Measurements from ENCODE around the gene POU6F1. TPM values are rescaled to one million over a fixed set of nuclear protein-coding genes. Genes with fewer than 3 reads are reported as not detected.

The POU6F1 gene
- total and polyA plus RNA-seq, 2 experiments from 2014 or later = 3.2 to 6.3 TPM

- Histone ChIP-seq H3K4me2 (no peak overlapping the region), H3K79me2 (no peaks in the 10 kb centered on the region), H3K27ac (no peak overlapping the region), H4K20me1 (ENCODE audit: insufficient read depth, poor library complexity, severe bottlenecking) (no peaks in the 10 kb centered on the region), H3K4me1 (ENCODE audit: insufficient read depth) (no peaks in the 10 kb centered on the region), H3K36me3 (replicated peaks; ENCODE audit: insufficient read depth, low read depth) (no peaks in the 10 kb centered on the region), H3K4me3 (no peak overlapping the region), H3K9me2 (replicated peaks; ENCODE audit: insufficient read depth) (no peaks in the 10 kb centered on the region), H2AFZ (no peak overlapping the region), H3K9me3 (ENCODE audit: low read depth) (no peaks in the 10 kb centered on the region), H3K27me3 (no peaks in the 10 kb centered on the region)
- no peak for DNase-seq (ENCODE audit: low spot score)
- 97% methylated on average over 1 of the region's 1 CpG for WGBS (ENCODE audit: low lambda C conversion rate, missing lambda C conversion rate)
- TF ChIP-seq EZH2phosphoT487 (IDR thresholded peaks at IDR 0.05; ENCODE audit: low read depth, severe bottlenecking, unreplicated experiment) (no peak), EZH2 (IDR thresholded peaks at IDR 0.05; ENCODE audit: borderline replicate concordance) (no peak), CTCF (IDR thresholded peaks at IDR 0.05; ENCODE audit: poor library complexity) (no peak)
These were observed 35.4 kb upstream of the POU6F1 start for GRCh38 chr12:51253276-51253675.

GRCh38 chr12:51247523-51248206, 29.8 kb upstream of the POU6F1 start:
- DNase-seq (ENCODE audit: low spot score) = no peak
- WGBS (ENCODE audit: low lambda C conversion rate, missing lambda C conversion rate) = 78% methylated on average over 14 of the region's 14 CpGs
- no peaks in the 10 kb centered on the region for H4K20me1 ChIP-seq (ENCODE audit: insufficient read depth, poor library complexity, severe bottlenecking)
- no peak overlapping the region for H3K4me2 ChIP-seq
- peaks cover 9% of the 10 kb centered on the region for H3K4me1 ChIP-seq (ENCODE audit: insufficient read depth)
- no peaks in the 10 kb centered on the region for H3K79me2 ChIP-seq
- H2AFZ ChIP-seq = no peak overlapping the region
- no peaks in the 10 kb centered on the region for H3K9me2 ChIP-seq (replicated peaks; ENCODE audit: insufficient read depth)
- no peak overlapping the region for H3K27ac ChIP-seq
- no peak overlapping the region for H3K4me3 ChIP-seq
- no peak for TF ChIP-seq EZH2phosphoT487 (IDR thresholded peaks at IDR 0.05; ENCODE audit: low read depth, severe bottlenecking, unreplicated experiment)
- TF ChIP-seq CTCF (IDR thresholded peaks at IDR 0.05; ENCODE audit: poor library complexity) = no peak
- no peak for TF ChIP-seq EZH2 (IDR thresholded peaks at IDR 0.05; ENCODE audit: borderline replicate concordance)
- no peaks in the 10 kb centered on the region for H3K36me3 ChIP-seq (replicated peaks; ENCODE audit: insufficient read depth, low read depth)
- H3K27me3 ChIP-seq = no peaks in the 10 kb centered on the region
- H3K9me3 ChIP-seq (ENCODE audit: low read depth) = no peaks in the 10 kb centered on the region

GRCh38 chr12:51246254-51246853, 28.5 kb upstream of the POU6F1 start:
- H3K9me2 ChIP-seq (replicated peaks; ENCODE audit: insufficient read depth) = no peaks in the 10 kb centered on the region
- no peak overlapping the region for H2AFZ ChIP-seq
- H4K20me1 ChIP-seq (ENCODE audit: insufficient read depth, poor library complexity, severe bottlenecking) = no peaks in the 10 kb centered on the region
- H3K27ac ChIP-seq = peak overlapping the region; percentile 46
- peaks cover 9% of the 10 kb centered on the region for H3K4me1 ChIP-seq (ENCODE audit: insufficient read depth)
- 33% methylated on average over 7 of the region's 7 CpGs for WGBS (ENCODE audit: low lambda C conversion rate, missing lambda C conversion rate)
- H3K27me3 ChIP-seq = no peaks in the 10 kb centered on the region
- peaks cover 3% of the 10 kb centered on the region for H3K79me2 ChIP-seq
- TF ChIP-seq EZH2 (IDR thresholded peaks at IDR 0.05; ENCODE audit: borderline replicate concordance) (no peak), CTCF (IDR thresholded peaks at IDR 0.05; ENCODE audit: poor library complexity) (peak; percentile 29)
- no peak for DNase-seq (ENCODE audit: low spot score)
- no peaks in the 10 kb centered on the region for H3K9me3 ChIP-seq (ENCODE audit: low read depth)
- no peak overlapping the region for H3K4me3 ChIP-seq
- peaks cover under 1% of the 10 kb centered on the region for H3K36me3 ChIP-seq (replicated peaks; ENCODE audit: insufficient read depth, low read depth)
- peak overlapping the region; percentile 9 for H3K4me2 ChIP-seq

Measured in hepatocyte (in vitro differentiated cells).